ENCODE measurements around the gene BCAN. TPM values are rescaled to one million over a fixed set of nuclear protein-coding genes. Genes with fewer than 3 reads are reported as not detected.
A peak's percentile ranks its signal among the peaks of the same experiment; 100 is the strongest.

The BCAN gene
- total RNA-seq, 1 donor from 2014 or later, result not detected

- intact Hi-C loops (cut with DNase I), result loop anchor here (5.0 kb wide), 1 partner anchor 201 kb away; no protein-coding TSS in a partner anchor
- Histone ChIP-seq H3K4me3 (no peak overlapping the region), H3K9me3 (no peaks in the 10 kb centered on the region), H3K27ac (no peak overlapping the region), H3K4me1 (peaks cover 34 to 49% of the 10 kb centered on the region in 2 donors), H3K27me3 (no peaks in the 10 kb centered on the region), H3K36me3 (no peaks in the 10 kb centered on the region)
- no peak for DNase-seq (ENCODE audit: low spot score in 2 of 2)
- no peak for TF ChIP-seq CTCF (IDR thresholded peaks at IDR 0.05)
Measured at GRCh38 chr1:156658496-156658895, 16.6 kb downstream of the BCAN start.

GRCh38 chr1:156658945-156659574, 17.1 kb downstream of the BCAN start:
- intact Hi-C loops (cut with DNase I), result loop anchor here (5.0 kb wide), 1 partner anchor 202 kb away; no protein-coding TSS in a partner anchor

GRCh38 chr1:156659661-156659987, 17.7 kb downstream of the BCAN start:
- Histone ChIP-seq H3K27ac (peak overlapping the region; percentile 68 to 90), H3K4me1 (peaks cover 45 to 61% of the 10 kb centered on the region in 2 donors)
- intact Hi-C loops (cut with DNase I), result loop anchor here (5.0 kb wide), 1 partner anchor 202 kb away; no protein-coding TSS in a partner anchor

More at GRCh38 chr1:156658945-156659574, 17.1 kb downstream of the BCAN start:
- H3K36me3 ChIP-seq, result no peaks in the 10 kb centered on the region
- H3K27me3 ChIP-seq, result no peaks in the 10 kb centered on the region
- DNase-seq (ENCODE audit: low spot score in 2 of 2), result no peak
- H3K9me3 ChIP-seq, result no peaks in the 10 kb centered on the region
- peak overlapping the region; percentile 68 to 90 for H3K27ac ChIP-seq
- peaks cover 40 to 55% of the 10 kb centered on the region in 2 donors for H3K4me1 ChIP-seq
- TF ChIP-seq CTCF (IDR thresholded peaks at IDR 0.05), result no peak
- peak overlapping the region in 1 of 2 donors; percentile 27 for H3K4me3 ChIP-seq

GRCh38 chr1:156659988-156660751, 18.3 kb downstream of the BCAN start:
- Histone ChIP-seq H3K36me3 (no peaks in the 10 kb centered on the region), H3K4me1 (peaks cover 50 to 66% of the 10 kb centered on the region in 2 donors), H3K27ac (peak overlapping the region; percentile 88 to 90), H3K4me3 (peak overlapping the region in 1 of 2 donors; percentile 27), H3K27me3 (no peaks in the 10 kb centered on the region), H3K9me3 (no peaks in the 10 kb centered on the region)
- peak; percentile 86 to 99 for DNase-seq (ENCODE audit: low spot score in 2 of 2)
- peak; percentile 99 to 100 (median 99) for TF ChIP-seq CTCF (IDR thresholded peaks at IDR 0.05)
- intact Hi-C loops (cut with DNase I), result loop anchor here (1.0 to 5.0 kb wide), 5 partner anchors 18 to 203 kb away; partner anchors contain the start of genes CRABP2 and MEF2D

More at GRCh38 chr1:156659661-156659987, 17.7 kb downstream of the BCAN start:
- no peak for DNase-seq (ENCODE audit: low spot score in 2 of 2)
- Histone ChIP-seq H3K36me3 (no peaks in the 10 kb centered on the region), H3K9me3 (no peaks in the 10 kb centered on the region), H3K27me3 (no peaks in the 10 kb centered on the region), H3K4me3 (peak overlapping the region in 1 of 2 donors; percentile 27)
- TF ChIP-seq CTCF (IDR thresholded peaks at IDR 0.05), result no peak

GRCh38 chr1:156660752-156661112, 18.8 kb downstream of the BCAN start:
- H3K4me1 ChIP-seq, result peaks cover 53 to 72% of the 10 kb centered on the region in 2 donors
- no peaks in the 10 kb centered on the region for H3K27me3 ChIP-seq
- no peaks in the 10 kb centered on the region for H3K9me3 ChIP-seq
- no peak for TF ChIP-seq CTCF (IDR thresholded peaks at IDR 0.05)
- DNase-seq (ENCODE audit: low spot score in 2 of 2), result no peak
- intact Hi-C loops (cut with DNase I), result loop anchor here (1.0 to 5.0 kb wide), 4 partner anchors 18 to 158 kb away; partner anchors contain the start of genes CRABP2 and MEF2D
- H3K4me3 ChIP-seq, result peak overlapping the region; percentile 14 to 15
- H3K36me3 ChIP-seq, result no peaks in the 10 kb centered on the region
- peak overlapping the region; percentile 88 to 90 for H3K27ac ChIP-seq
